Measurements from ENCODE around the gene BCAP31. TPM values are rescaled to one million over a fixed set of nuclear protein-coding genes. Genes with fewer than 3 reads are reported as not detected.
A peak's percentile ranks its signal among the peaks of the same experiment; 100 is the strongest.

BCAP31 gene
- total RNA-seq, 1 experiment from 2014 or later: 138 TPM

- TF ChIP-seq CTCF (conservative IDR thresholded peaks at IDR 0.05): no peak
- H2BK120ac ChIP-seq (ENCODE audit: low read depth, low read length, poor library complexity, severe bottlenecking): no peak overlapping the region
- no peak overlapping the region for H3K27ac ChIP-seq (ENCODE audit: insufficient read length, low read depth, low read length)
- H2AK5ac ChIP-seq (ENCODE audit: insufficient read length, low read length): no peak overlapping the region
- no peak overlapping the region for H2BK5ac ChIP-seq (ENCODE audit: insufficient read length, low read length)
- no peak overlapping the region for H4K91ac ChIP-seq (ENCODE audit: insufficient read length, low read depth, low read length)
- no peaks in the 10 kb centered on the region for H4K20me1 ChIP-seq (ENCODE audit: control insufficient read depth, insufficient read depth, insufficient read length)
- no peak overlapping the region for H3K9ac ChIP-seq (ENCODE audit: extremely low read depth, insufficient read length, low read length)
- no peaks in the 10 kb centered on the region for H3K79me2 ChIP-seq (ENCODE audit: insufficient read depth, low read length)
- Mint-ChIP-seq H3K36me3 (ENCODE audit: insufficient read depth in 1 of 3, low read depth in 3 of 3) (no peaks in the 10 kb centered on the region; a peak in 1 of 7 replicates), H3K27ac (no peak overlapping the region), H3K4me3 (peak overlapping the region in 1 of 2 experiments; percentile 50; a peak in 1 of 5 replicates), H3K27me3 (ENCODE audit: low read depth) (peaks cover 5% of the 10 kb centered on the region; the same call in 1 of the 2 replicates), H3K9me3 (peaks cover 24 to 52% of the 10 kb centered on the region in 2 experiments), H3K4me1 (peaks cover 2 to 6% of the 10 kb centered on the region in 2 experiments; a peak in 3 of 4 replicates)
- H3K14ac ChIP-seq (ENCODE audit: insufficient read depth, low read length): no peak overlapping the region; the same call in 1 of the 2 replicates
- DNase-seq: peak; percentile 22
- H2BK12ac ChIP-seq (ENCODE audit: insufficient read length, low read depth, low read length): no peak overlapping the region
- H3K79me1 ChIP-seq (ENCODE audit: insufficient read depth, low read depth, low read length, poor library complexity, severe bottlenecking): no peaks in the 10 kb centered on the region
- no peak overlapping the region for H3K18ac ChIP-seq (ENCODE audit: insufficient read length, low read depth, low read length)
- no peak overlapping the region for H3K4ac ChIP-seq (ENCODE audit: low read depth, low read length)
- no peaks in the 10 kb centered on the region for H3K23me2 ChIP-seq (ENCODE audit: insufficient read length, low read depth, low read length, poor library complexity, severe bottlenecking)
- no peaks in the 10 kb centered on the region for H3K9me3 ChIP-seq (ENCODE audit: control insufficient read depth, low read depth, low read length)
- H2AFZ ChIP-seq (ENCODE audit: low read length): no peak overlapping the region
- H3T11ph ChIP-seq (ENCODE audit: low read length): no peak overlapping the region
- no peak overlapping the region for H3K23ac ChIP-seq (ENCODE audit: insufficient read length, low read depth, low read length)
- no peak overlapping the region for H2BK15ac ChIP-seq (ENCODE audit: low read depth, low read length)
- no peak overlapping the region for H3K4me2 ChIP-seq (ENCODE audit: insufficient read depth, insufficient read length, low read length)
- no peaks in the 10 kb centered on the region for H3K27me3 ChIP-seq (ENCODE audit: insufficient read depth, low read length)
- no peak overlapping the region for H2BK20ac ChIP-seq (ENCODE audit: low read depth, low read length, poor library complexity, severe bottlenecking)
- no CpG with 5 or more reads among the region's 25 CpGs for WGBS (ENCODE audit: extremely low coverage, insufficient read length, low lambda C conversion rate)
- no peaks in the 10 kb centered on the region for H3K4me1 ChIP-seq (ENCODE audit: insufficient read depth, low read length)
- H4K5ac ChIP-seq (ENCODE audit: insufficient read length, low read depth, low read length): no peak overlapping the region
- no peak overlapping the region for H4K8ac ChIP-seq (replicated peaks; ENCODE audit: insufficient read length, low read depth, low read length)
- H3K56ac ChIP-seq (ENCODE audit: insufficient read length, low read depth, low read length): no peak overlapping the region
These were observed 45.8 kb upstream of the BCAP31 start for GRCh38 chrX:153769865-153770600.
